SU-DHL-6 (cell line): ENCODE results near the gene LCP1.

Source experiments
- H2AFZ ChIP-seq: fragments of 200-600 bp; sonication (generic); 2 replicates; pipeline ENCODE4 v1.6.1; 2014; ENCODE audit warnings: low read depth, mild to moderate bottlenecking, moderate library complexity, mixed read lengths, antibody characterized with exemption, low read length; ENCODE audit not compliant: severe bottlenecking
- H3F3A ChIP-seq: fragments of 200-600 bp; shearing (Covaris generic); 2 replicates; pipeline ENCODE4 v1.6.0; 2016; ENCODE audit warnings: antibody characterized with exemption, mild to moderate bottlenecking; ENCODE audit not compliant: insufficient read depth
- H3K27ac ChIP-seq: fragments of 200-600 bp; sonication (generic); 2 replicates; pipeline ENCODE4 v1.5.1; 2016; ENCODE audit warnings: low read depth, mild to moderate bottlenecking, low read length, moderate library complexity, mixed read lengths
- H3K27me3 ChIP-seq: fragments of 200-600 bp; sonication (generic), shearing (Covaris generic); 2 replicates; pipeline ENCODE4 v1.6.0; 2014; ENCODE audit warnings: mild to moderate bottlenecking, low read length
- H3K36me3 ChIP-seq: fragments of 200-600 bp; sonication (generic); 2 replicates; pipeline ENCODE4 v1.6.1; 2014; ENCODE audit warnings: mild to moderate bottlenecking, low read length, mixed read lengths
- H3K4me2 ChIP-seq: fragments of 300-600, 200-600 bp; shearing (Covaris generic), sonication (generic); 2 replicates; pipeline ENCODE4 v1.6.0; 2014; ENCODE audit warnings: low read length, low read depth, mild to moderate bottlenecking; ENCODE audit not compliant: poor library complexity, severe bottlenecking
- H3K4me3 ChIP-seq: fragments of 200-600 bp; sonication (generic); 2 replicates; pipeline ENCODE4 v1.5.1; 2014; ENCODE audit warnings: antibody characterized with exemption, low read length, mild to moderate bottlenecking, mixed read lengths; ENCODE audit not compliant: insufficient read depth, poor library complexity, severe bottlenecking
- H3K79me2 ChIP-seq: fragments of 200-600 bp; sonication (generic); 2 replicates; pipeline ENCODE4 v1.6.1; 2014; ENCODE audit warnings: mild to moderate bottlenecking, low read length, moderate library complexity; ENCODE audit not compliant: insufficient read depth
- H3K9ac ChIP-seq: fragments of 200-600 bp; sonication (generic); 2 replicates; pipeline ENCODE4 v1.7.0; 2014; ENCODE audit warnings: mild to moderate bottlenecking, low read length
- H3K9me2 ChIP-seq: fragments of 200-600 bp; sonication (generic); replicated peaks from 2 replicates; pipeline ENCODE4 v1.6.1; 2014; ENCODE audit warnings: low read length; ENCODE audit not compliant: insufficient read depth
- H3K9me3 ChIP-seq: fragments of 200-600 bp; sonication (generic); 2 replicates; pipeline ENCODE4 v1.6.1; 2014; ENCODE audit warnings: low read length, mixed read lengths; ENCODE audit not compliant: insufficient read depth
- H4K20me1 ChIP-seq: fragments of 200-600 bp; sonication (generic); 2 replicates; pipeline ENCODE4 v1.6.1; 2014; ENCODE audit warnings: low read depth, mild to moderate bottlenecking, antibody characterized with exemption, low read length, moderate library complexity, mixed read lengths
- EZH2phosphoT487 ChIP-seq: fragments of 200-600 bp; sonication (generic), shearing (Covaris generic); conservative IDR thresholded peaks from 2 replicates; pipeline ENCODE4 v1.6.1; 2018; ENCODE audit warnings: mild to moderate bottlenecking, antibody characterized with exemption, low read length, moderate library complexity, mixed read lengths
- TF ChIP-seq, protein P1 (sequence below): fragments of 200-600 bp; sonication (generic); IDR thresholded peaks from one replicate; pipeline ENCODE4 v1.5.1; 2017; ENCODE audit warnings: antibody characterized with exemption, mild to moderate bottlenecking, low read length, moderate library complexity; ENCODE audit not compliant: insufficient read depth, poor library complexity, severe bottlenecking

Gene LCP1

GRCh38 chr13:46213242-46213641 is 31.3 kb upstream of the LCP1 start:
- H3K9ac ChIP-seq: no peak overlapping the region
- H3K79me2 ChIP-seq: no peaks in the 10 kb centered on the region
- H3F3A ChIP-seq: peaks cover 7% of the 10 kb centered on the region; the same call in 1 of the 2 replicates
- H4K20me1 ChIP-seq: no peaks in the 10 kb centered on the region
- no peak overlapping the region for H3K4me2 ChIP-seq
- H3K9me3 ChIP-seq: no peaks in the 10 kb centered on the region
- no peaks in the 10 kb centered on the region for H3K9me2 ChIP-seq
- no peak overlapping the region for H3K27ac ChIP-seq
- H3K27me3 ChIP-seq: no peaks in the 10 kb centered on the region
- H3K36me3 ChIP-seq: no peaks in the 10 kb centered on the region
- no peak overlapping the region for H3K4me3 ChIP-seq
- no peak overlapping the region for H2AFZ ChIP-seq
- TF ChIP-seq, protein P1, sequence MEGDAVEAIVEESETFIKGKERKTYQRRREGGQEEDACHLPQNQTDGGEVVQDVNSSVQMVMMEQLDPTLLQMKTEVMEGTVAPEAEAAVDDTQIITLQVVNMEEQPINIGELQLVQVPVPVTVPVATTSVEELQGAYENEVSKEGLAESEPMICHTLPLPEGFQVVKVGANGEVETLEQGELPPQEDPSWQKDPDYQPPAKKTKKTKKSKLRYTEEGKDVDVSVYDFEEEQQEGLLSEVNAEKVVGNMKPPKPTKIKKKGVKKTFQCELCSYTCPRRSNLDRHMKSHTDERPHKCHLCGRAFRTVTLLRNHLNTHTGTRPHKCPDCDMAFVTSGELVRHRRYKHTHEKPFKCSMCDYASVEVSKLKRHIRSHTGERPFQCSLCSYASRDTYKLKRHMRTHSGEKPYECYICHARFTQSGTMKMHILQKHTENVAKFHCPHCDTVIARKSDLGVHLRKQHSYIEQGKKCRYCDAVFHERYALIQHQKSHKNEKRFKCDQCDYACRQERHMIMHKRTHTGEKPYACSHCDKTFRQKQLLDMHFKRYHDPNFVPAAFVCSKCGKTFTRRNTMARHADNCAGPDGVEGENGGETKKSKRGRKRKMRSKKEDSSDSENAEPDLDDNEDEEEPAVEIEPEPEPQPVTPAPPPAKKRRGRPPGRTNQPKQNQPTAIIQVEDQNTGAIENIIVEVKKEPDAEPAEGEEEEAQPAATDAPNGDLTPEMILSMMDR: no peak
- TF ChIP-seq EZH2phosphoT487: no peak

DNA sequence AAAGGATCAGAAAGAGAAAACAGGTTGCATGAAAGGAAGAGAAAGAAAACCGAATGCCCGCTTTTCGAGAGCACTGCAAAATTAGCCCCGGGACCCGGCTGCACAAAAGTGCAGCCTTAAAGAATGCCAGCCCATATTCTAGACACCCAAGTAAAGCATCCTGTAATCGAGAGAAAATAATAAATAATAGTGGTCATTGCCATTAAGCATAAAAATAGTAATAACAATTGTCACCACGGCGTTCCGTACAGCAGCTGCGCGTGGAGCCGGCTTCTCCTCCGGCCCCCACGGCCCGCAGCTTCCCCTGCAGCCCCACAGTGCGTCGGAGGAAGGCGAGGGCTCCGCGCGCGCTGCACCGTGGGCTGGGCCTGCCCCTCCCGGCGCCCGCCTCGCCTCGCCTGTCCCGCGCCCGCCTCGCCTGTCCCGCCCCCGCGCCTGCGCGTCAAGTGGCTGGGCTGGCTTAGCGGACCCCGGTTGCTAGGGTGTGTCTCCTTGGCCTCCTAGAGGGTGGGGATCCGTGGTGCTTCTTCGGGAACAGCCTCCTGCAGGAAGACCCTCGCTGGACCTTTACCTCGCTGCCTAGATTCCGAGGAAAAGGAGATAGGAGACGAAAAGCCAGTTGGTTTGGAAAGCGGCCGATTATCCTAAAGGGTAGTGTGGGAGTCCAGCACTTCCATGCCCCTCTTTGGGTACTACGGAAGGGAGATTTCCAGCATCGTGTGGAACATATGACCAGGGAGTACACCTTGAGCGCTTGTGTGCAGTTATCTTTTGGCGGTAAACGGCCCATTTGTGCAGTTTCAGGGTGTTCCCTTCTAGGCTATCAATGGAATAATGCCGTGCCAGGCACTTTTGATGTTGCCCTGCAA is 29.7 kb upstream of the LCP1 start, which contains the start of gene LRRC63:
Gene LRRC63, plus strand, starts transcription at position 446 of the 869 bp plus-strand sequence. CDS start 1,107 bp downstream, outside the sequence.
- peak within 1 kb of the TSS; percentile 96 for H2AFZ ChIP-seq
- H3K4me2 ChIP-seq: peak within 1 kb of the TSS; percentile 78
- no peaks in the 10 kb centered on the region for H3K79me2 ChIP-seq
- H3K27ac ChIP-seq: no peak within 1 kb of the TSS
- no peaks in the 10 kb centered on the region for H3K27me3 ChIP-seq
- H3F3A ChIP-seq: peaks cover 7% of the 10 kb centered on the region; the same call in 1 of the 2 replicates
- TF ChIP-seq EZH2phosphoT487: no peak
- TF ChIP-seq, protein P1: no peak
- H3K4me3 ChIP-seq: peak within 1 kb of the TSS; percentile 56
- H3K9me3 ChIP-seq: no peaks in the 10 kb centered on the region
- H3K9me2 ChIP-seq: no peaks in the 10 kb centered on the region
- no peaks in the 10 kb centered on the region for H4K20me1 ChIP-seq
- peak within 1 kb of the TSS; percentile 52 for H3K9ac ChIP-seq
- H3K36me3 ChIP-seq: no peaks in the 10 kb centered on the region

DNA sequence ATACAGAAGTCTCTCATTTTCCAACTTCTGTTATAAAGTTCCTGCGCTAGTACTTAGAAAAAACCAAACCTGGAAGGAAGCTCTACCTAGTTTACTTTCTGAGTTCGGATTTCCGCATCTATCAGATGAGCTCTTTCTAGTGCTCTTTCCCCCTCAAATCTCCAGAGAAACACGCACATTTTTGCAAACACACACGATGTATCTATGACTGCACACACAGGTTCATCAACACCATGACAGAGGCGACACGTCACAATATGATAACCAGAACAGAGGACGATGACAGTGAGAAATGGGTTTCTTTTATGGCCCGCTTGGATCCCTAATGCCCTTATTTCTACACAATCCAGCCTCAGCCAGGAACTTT is 29.1 kb upstream of the LCP1 start:
- Histone ChIP-seq H3K27me3 (no peaks in the 10 kb centered on the region), H2AFZ (peak overlapping the region; percentile 96), H3K4me2 (peak overlapping the region; percentile 78), H3K79me2 (no peaks in the 10 kb centered on the region), H4K20me1 (no peaks in the 10 kb centered on the region), H3K36me3 (no peaks in the 10 kb centered on the region), H3K4me3 (peak overlapping the region; percentile 56), H3F3A (peaks cover 7% of the 10 kb centered on the region; the same call in 1 of the 2 replicates), H3K27ac (no peak overlapping the region), H3K9me3 (no peaks in the 10 kb centered on the region), H3K9ac (peak overlapping the region; percentile 52), H3K9me2 (no peaks in the 10 kb centered on the region)
- no peak for TF ChIP-seq EZH2phosphoT487
